HEK293 (cell line): ENCODE measurements around the gene CNTNAP5.
"Not testable (repeated sequence)": the region's sequence is repeated elsewhere in the genome, so short reads cannot be mapped to it uniquely, and the experiment has no call there.

ENCODE experiments used
- CTCF ChIA-PET: fragments of 350-600 bp; formaldehyde crosslinking; extraction: SDS; loops from one replicate; lab custom pipeline; 2021; ENCODE audit warnings: antibody characterized with exemption; lab: Yijun Ruan, JAX
- POLR2A ChIA-PET: fragments of 300-600 bp; formaldehyde crosslinking; extraction: SDS; loops from one replicate; lab custom pipeline; 2020; ENCODE audit warnings: antibody characterized with exemption, inconsistent platforms; lab: Yijun Ruan, JAX
- H3K27ac ChIP-seq: fragments of 200-500 bp; sonication (Bioruptor generic); 2 replicates; pipeline ENCODE4 v1.5.1; 2014; ENCODE audit warnings: low read depth, low read length, control low read depth, inconsistent platforms; ENCODE audit errors: extremely low read depth
- H3K36me3 ChIP-seq, 2 experiments: fragments of 200-500 bp in 1 of 2; sonication (Bioruptor generic) in 1 of 2; 1 replicate in 1 of 2; 2 replicates in 1 of 2; pipeline ENCODE4 v1.5.1; 2014 to 2017; ENCODE audit warnings: inconsistent platforms in 2 of 2, low read length in 2 of 2; ENCODE audit not compliant: control insufficient read depth in 2 of 2, insufficient read depth in 1 of 2
- H3K4me1 ChIP-seq: fragments of 200-500 bp; sonication (Bioruptor generic); 2 replicates; pipeline ENCODE4 v1.5.1; 2014; ENCODE audit warnings: mild to moderate bottlenecking, low read length, inconsistent platforms; ENCODE audit not compliant: control insufficient read depth, insufficient read depth
- H3K4me3 ChIP-seq: 2 replicates; pipeline ENCODE4 v1.5.1; 2011; ENCODE audit warnings: low read depth, mild to moderate bottlenecking, control low read depth, low read length, moderate library complexity
- H3K9me3 ChIP-seq: fragments of 200-500 bp; sonication (Bioruptor generic); 2 replicates; pipeline ENCODE4 v1.5.1; 2014; ENCODE audit warnings: low read depth, low read length, inconsistent platforms; ENCODE audit not compliant: control insufficient read depth, insufficient read depth
- GLI2 ChIP-seq: fragments of 450-650 bp; formaldehyde crosslinking; IDR thresholded peaks from 2 replicates; pipeline ENCODE4; 2017; ENCODE audit warnings: missing biosample characterization, missing genetic modification characterization, low read depth, borderline replicate concordance
- KLF9 ChIP-seq: fragments of 450-650 bp; formaldehyde crosslinking; IDR thresholded peaks from 2 replicates; pipeline ENCODE4 v1.5.1; 2016; ENCODE audit warnings: missing biosample characterization, missing genetic modification characterization, low read depth
- PRDM1 ChIP-seq: fragments of 450-650 bp; formaldehyde crosslinking; IDR thresholded peaks from 2 replicates; pipeline ENCODE4; 2016; ENCODE audit warnings: missing biosample characterization, missing genetic modification characterization
- YY2 ChIP-seq: fragments of 450-650 bp; formaldehyde crosslinking; IDR thresholded peaks from 2 replicates; pipeline ENCODE4 v1.5.1; 2016; ENCODE audit warnings: missing biosample characterization, missing genetic modification characterization
- ZBTB48 ChIP-seq: fragments of 450-650 bp; formaldehyde crosslinking; IDR thresholded peaks from 2 replicates; pipeline ENCODE4 v1.5.1; 2016; ENCODE audit warnings: missing biosample characterization, missing genetic modification characterization
- ZNF23 ChIP-seq: fragments of 450-650 bp; formaldehyde crosslinking; IDR thresholded peaks from 2 replicates; pipeline ENCODE4 v1.5.1; 2016; ENCODE audit warnings: missing biosample characterization, missing genetic modification characterization, borderline replicate concordance
- ZNF266 ChIP-seq: fragments of 450-650 bp; formaldehyde crosslinking; IDR thresholded peaks from 2 replicates; pipeline ENCODE4 v1.5.1; 2016; ENCODE audit warnings: missing biosample characterization, missing genetic modification characterization, low read depth
- ZNF433 ChIP-seq: fragments of 450-650 bp; formaldehyde crosslinking; IDR thresholded peaks from 2 replicates; pipeline ENCODE4 v1.5.1; 2016; ENCODE audit warnings: missing biosample characterization, missing genetic modification characterization, low read depth
- ZNF473 ChIP-seq: fragments of 450-650 bp; formaldehyde crosslinking; IDR thresholded peaks from 2 replicates; pipeline ENCODE4 v1.5.1; 2017; ENCODE audit warnings: missing biosample characterization, missing genetic modification characterization
- ZNF501 ChIP-seq: fragments of 450-650 bp; formaldehyde crosslinking; IDR thresholded peaks from 2 replicates; pipeline ENCODE4 v1.5.1; 2016; ENCODE audit warnings: missing biosample characterization, missing genetic modification characterization
- ZNF544 ChIP-seq: fragments of 450-650 bp; formaldehyde crosslinking; IDR thresholded peaks from 2 replicates; pipeline ENCODE4 v1.5.0; 2017; ENCODE audit warnings: missing biosample characterization, missing genetic modification characterization
- ZNF610 ChIP-seq: fragments of 450-650 bp; formaldehyde crosslinking; IDR thresholded peaks from 2 replicates; pipeline ENCODE4 v1.5.1; 2016; ENCODE audit warnings: missing biosample characterization, missing genetic modification characterization, borderline replicate concordance
- ZNF707 ChIP-seq: fragments of 450-650 bp; formaldehyde crosslinking; IDR thresholded peaks from 2 replicates; pipeline ENCODE4 v1.5.1; 2016; ENCODE audit warnings: missing biosample characterization, missing genetic modification characterization
- ZSCAN4 ChIP-seq: fragments of 450-650 bp; formaldehyde crosslinking; IDR thresholded peaks from 2 replicates; pipeline ENCODE4 v1.5.1; 2017; ENCODE audit warnings: missing biosample characterization, missing genetic modification characterization
- TF ChIP-seq, protein P1 (sequence below): fragments of 450-650 bp; formaldehyde crosslinking; IDR thresholded peaks from 2 replicates; pipeline ENCODE4 v1.5.1; 2016; ENCODE audit warnings: missing biosample characterization, missing genetic modification characterization
- TF ChIP-seq, protein P2 (sequence below): fragments of 450-650 bp; formaldehyde crosslinking; IDR thresholded peaks from 2 replicates; pipeline ENCODE4 v1.5.1; 2016; ENCODE audit warnings: missing biosample characterization, missing genetic modification characterization
- TF ChIP-seq, protein P3 (sequence below): fragments of 450-650 bp; formaldehyde crosslinking; IDR thresholded peaks from 2 replicates; pipeline ENCODE4 v1.5.1; 2016; ENCODE audit warnings: missing biosample characterization, missing genetic modification characterization, borderline replicate concordance
- TF ChIP-seq, protein P4 (sequence below): fragments of 450-650 bp; formaldehyde crosslinking; IDR thresholded peaks from 2 replicates; pipeline ENCODE4 v1.5.1; 2016; ENCODE audit warnings: missing biosample characterization, missing genetic modification characterization
- TF ChIP-seq, protein P5 (sequence below): fragments of 450-650 bp; formaldehyde crosslinking; IDR thresholded peaks from 2 replicates; pipeline ENCODE4 v1.5.1; 2016; ENCODE audit warnings: missing biosample characterization, missing genetic modification characterization

Gene CNTNAP5

GRCh38 chr2:124353656-124354055, 328.6 kb downstream of the CNTNAP5 start:
- Histone ChIP-seq H3K4me3 (no peak overlapping the region), H3K27ac (no peak overlapping the region), H3K36me3 (no peaks in the 10 kb centered on the region), H3K4me1 (no peaks in the 10 kb centered on the region), H3K9me3 (no peaks in the 10 kb centered on the region)
- no peak for TF ChIP-seq ZNF501 (tag by site-specific recombination)
- TF ChIP-seq, protein P1, sequence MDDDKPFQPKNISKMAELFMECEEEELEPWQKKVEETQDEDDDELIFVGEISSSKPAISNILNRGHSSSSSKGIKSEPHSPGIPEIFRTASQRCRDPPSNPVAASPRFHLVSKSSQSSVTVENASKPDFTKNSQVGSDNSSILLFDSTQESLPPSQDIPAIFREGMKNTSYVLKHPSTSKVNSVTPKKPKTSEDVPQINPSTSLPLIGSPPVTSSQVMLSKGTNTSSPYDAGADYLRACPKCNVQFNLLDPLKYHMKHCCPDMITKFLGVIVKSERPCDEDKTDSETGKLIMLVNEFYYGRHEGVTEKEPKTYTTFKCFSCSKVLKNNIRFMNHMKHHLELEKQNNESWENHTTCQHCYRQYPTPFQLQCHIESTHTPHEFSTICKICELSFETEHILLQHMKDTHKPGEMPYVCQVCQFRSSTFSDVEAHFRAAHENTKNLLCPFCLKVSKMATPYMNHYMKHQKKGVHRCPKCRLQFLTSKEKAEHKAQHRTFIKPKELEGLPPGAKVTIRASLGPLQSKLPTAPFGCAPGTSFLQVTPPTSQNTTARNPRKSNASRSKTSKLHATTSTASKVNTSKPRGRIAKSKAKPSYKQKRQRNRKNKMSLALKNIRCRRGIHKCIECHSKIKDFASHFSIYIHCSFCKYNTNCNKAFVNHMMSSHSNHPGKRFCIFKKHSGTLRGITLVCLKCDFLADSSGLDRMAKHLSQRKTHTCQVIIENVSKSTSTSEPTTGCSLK (tag by site-specific recombination) = no peak
- TF ChIP-seq ZNF266 (tag by site-specific recombination) = no peak
- no peak for TF ChIP-seq ZNF544
- no peak for TF ChIP-seq YY2
- no peak for TF ChIP-seq ZBTB48 (tag by site-specific recombination)
- ChIA-PET CTCF (no interaction called here), POLR2A (no interaction called here)

GRCh38 chr2:124354466-124354865, 329.4 kb downstream of the CNTNAP5 start:
- no peaks in the 10 kb centered on the region for H3K4me1 ChIP-seq
- H3K27ac ChIP-seq = no peak overlapping the region
- CTCF ChIA-PET = no interaction called here
- H3K4me3 ChIP-seq = no peak overlapping the region
- no peaks in the 10 kb centered on the region for H3K9me3 ChIP-seq
- no peak for TF ChIP-seq GLI2 (tag by site-specific recombination)
- no peak for TF ChIP-seq ZNF473 (tag by site-specific recombination)
- TF ChIP-seq ZNF707 = no peak
- TF ChIP-seq, protein P2, sequence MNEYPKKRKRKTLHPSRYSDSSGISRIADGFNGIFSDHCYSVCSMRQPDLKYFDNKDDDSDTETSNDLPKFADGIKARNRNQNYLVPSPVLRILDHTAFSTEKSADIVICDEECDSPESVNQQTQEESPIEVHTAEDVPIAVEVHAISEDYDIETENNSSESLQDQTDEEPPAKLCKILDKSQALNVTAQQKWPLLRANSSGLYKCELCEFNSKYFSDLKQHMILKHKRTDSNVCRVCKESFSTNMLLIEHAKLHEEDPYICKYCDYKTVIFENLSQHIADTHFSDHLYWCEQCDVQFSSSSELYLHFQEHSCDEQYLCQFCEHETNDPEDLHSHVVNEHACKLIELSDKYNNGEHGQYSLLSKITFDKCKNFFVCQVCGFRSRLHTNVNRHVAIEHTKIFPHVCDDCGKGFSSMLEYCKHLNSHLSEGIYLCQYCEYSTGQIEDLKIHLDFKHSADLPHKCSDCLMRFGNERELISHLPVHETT = no peak
- TF ChIP-seq KLF9 = no peak
- no peak for TF ChIP-seq PRDM1 (tag by site-specific recombination)
- TF ChIP-seq, protein P3, sequence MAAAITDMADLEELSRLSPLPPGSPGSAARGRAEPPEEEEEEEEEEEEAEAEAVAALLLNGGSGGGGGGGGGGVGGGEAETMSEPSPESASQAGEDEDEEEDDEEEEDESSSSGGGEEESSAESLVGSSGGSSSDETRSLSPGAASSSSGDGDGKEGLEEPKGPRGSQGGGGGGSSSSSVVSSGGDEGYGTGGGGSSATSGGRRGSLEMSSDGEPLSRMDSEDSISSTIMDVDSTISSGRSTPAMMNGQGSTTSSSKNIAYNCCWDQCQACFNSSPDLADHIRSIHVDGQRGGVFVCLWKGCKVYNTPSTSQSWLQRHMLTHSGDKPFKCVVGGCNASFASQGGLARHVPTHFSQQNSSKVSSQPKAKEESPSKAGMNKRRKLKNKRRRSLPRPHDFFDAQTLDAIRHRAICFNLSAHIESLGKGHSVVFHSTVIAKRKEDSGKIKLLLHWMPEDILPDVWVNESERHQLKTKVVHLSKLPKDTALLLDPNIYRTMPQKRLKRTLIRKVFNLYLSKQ (tag by site-specific recombination) = no peak
- TF ChIP-seq ZNF23 (tag by site-specific recombination) = no peak
- TF ChIP-seq ZNF433 (tag by site-specific recombination) = no peak
- TF ChIP-seq, protein P4, sequence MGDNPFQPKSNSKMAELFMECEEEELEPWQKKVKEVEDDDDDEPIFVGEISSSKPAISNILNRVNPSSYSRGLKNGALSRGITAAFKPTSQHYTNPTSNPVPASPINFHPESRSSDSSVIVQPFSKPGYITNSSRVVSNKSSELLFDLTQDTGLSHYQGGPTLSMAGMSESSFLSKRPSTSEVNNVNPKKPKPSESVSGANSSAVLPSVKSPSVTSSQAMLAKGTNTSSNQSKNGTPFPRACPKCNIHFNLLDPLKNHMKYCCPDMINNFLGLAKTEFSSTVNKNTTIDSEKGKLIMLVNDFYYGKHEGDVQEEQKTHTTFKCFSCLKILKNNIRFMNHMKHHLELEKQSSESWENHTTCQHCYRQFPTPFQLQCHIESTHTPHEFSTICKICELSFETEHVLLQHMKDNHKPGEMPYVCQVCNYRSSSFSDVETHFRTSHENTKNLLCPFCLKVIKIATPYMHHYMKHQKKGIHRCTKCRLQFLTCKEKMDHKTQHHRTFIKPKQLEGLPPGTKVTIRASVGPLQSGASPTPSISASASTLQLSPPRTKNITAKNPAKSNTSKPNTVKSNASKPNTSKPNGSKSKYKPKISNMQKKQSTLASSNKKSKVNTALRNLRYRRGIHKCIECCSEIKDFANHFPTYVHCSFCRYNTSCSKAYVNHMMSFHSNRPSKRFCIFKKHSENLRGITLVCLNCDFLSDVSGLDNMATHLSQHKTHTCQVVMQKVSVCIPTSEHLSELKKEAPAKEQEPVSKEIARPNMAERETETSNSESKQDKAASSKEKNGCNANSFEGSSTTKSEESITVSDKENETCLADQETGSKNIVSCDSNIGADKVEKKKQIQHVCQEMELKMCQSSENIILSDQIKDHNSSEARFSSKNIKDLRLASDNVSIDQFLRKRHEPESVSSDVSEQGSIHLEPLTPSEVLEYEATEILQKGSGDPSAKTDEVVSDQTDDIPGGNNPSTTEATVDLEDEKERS (tag by site-specific recombination) = no peak
- TF ChIP-seq ZNF610 (tag by site-specific recombination) = no peak
- no peak for TF ChIP-seq ZSCAN4 (tag by site-specific recombination)
- TF ChIP-seq, protein P5, sequence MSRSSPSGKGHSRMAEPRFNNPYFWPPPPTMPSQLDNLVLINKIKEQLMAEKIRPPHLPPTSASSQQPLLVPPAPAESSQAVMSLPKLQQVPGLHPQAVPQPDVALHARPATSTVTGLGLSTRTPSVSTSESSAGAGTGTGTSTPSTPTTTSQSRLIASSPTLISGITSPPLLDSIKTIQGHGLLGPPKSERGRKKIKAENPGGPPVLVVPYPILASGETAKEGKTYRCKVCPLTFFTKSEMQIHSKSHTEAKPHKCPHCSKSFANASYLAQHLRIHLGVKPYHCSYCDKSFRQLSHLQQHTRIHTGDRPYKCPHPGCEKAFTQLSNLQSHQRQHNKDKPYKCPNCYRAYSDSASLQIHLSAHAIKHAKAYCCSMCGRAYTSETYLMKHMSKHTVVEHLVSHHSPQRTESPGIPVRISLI = no peak
- TF ChIP-seq, all 188 proteins: peak for 0
- H3K36me3 ChIP-seq = no peaks in the 10 kb centered on the region
- POLR2A ChIA-PET = no interaction called here

GRCh38 chr2:124361966-124362365, 336.9 kb downstream of the CNTNAP5 start:
- H3K9me3 ChIP-seq, H3K4me3 ChIP-seq, CTCF ChIA-PET: not testable (repeated sequence)

More at GRCh38 chr2:124361966-124362365, 336.9 kb downstream of the CNTNAP5 start:
- H3K36me3 ChIP-seq, H3K4me1 ChIP-seq, H3K27ac ChIP-seq, POLR2A ChIA-PET: not testable (repeated sequence)
